HG02970 (cell line): ENCODE measurements around the gene SLC9A6.
"Not testable (repeated sequence)": the region's sequence is repeated elsewhere in the genome, so short reads cannot be mapped to it uniquely, and the experiment has no call there.

Experiments used
- ATAC-seq: cut with Tn5 transposase; IDR thresholded peaks from one replicate; pipeline ENCODE4 v1.9.1; 2021; ENCODE audit warnings: mild to moderate bottlenecking, moderate library complexity, moderate number of reproducible peaks; ENCODE audit not compliant: unreplicated experiment, low FRiP score

SLC9A6 gene

GRCh38 chrX:136028383-136028984 is 43.2 kb downstream of the SLC9A6 start:
- ATAC-seq: no peak

GRCh38 chrX:136029766-136030165 is 44.5 kb downstream of the SLC9A6 start:
- ATAC-seq: no peak

GRCh38 chrX:136030303-136031191 is 45.3 kb downstream of the SLC9A6 start:
- ATAC-seq: no peak

GRCh38 chrX:136031626-136032025 is 46.4 kb downstream of the SLC9A6 start:
- ATAC-seq: no peak

GRCh38 chrX:136032370-136032769 is 47.1 kb downstream of the SLC9A6 start:
- ATAC-seq: no peak

GRCh38 chrX:136034668-136035067 is 49.4 kb downstream of the SLC9A6 start:
- no peak for ATAC-seq

GRCh38 chrX:136035663-136036062 is 50.4 kb downstream of the SLC9A6 start:
- ATAC-seq: no peak

GRCh38 chrX:136039485-136039884 is 54.2 kb downstream of the SLC9A6 start:
- no peak for ATAC-seq

- no peak for ATAC-seq
These were observed 54.7 kb downstream of the SLC9A6 start for GRCh38 chrX:136039968-136040367.

- no peak for ATAC-seq
These were observed 56.1 kb downstream of the SLC9A6 start for GRCh38 chrX:136041254-136041812.

- ATAC-seq: no peak
These were observed 59.8 kb downstream of the SLC9A6 start for GRCh38 chrX:136045008-136045407.

GRCh38 chrX:136046295-136047015 is 61.2 kb downstream of the SLC9A6 start:
- no peak for ATAC-seq

- ATAC-seq: no peak
These were observed 61.9 kb downstream of the SLC9A6 start for GRCh38 chrX:136047016-136047642.

GRCh38 chrX:136047969-136048368 is 62.7 kb downstream of the SLC9A6 start:
- no peak for ATAC-seq

GRCh38 chrX:136048446-136048845 is 63.2 kb downstream of the SLC9A6 start:
- ATAC-seq: no peak

GRCh38 chrX:136049608-136050007 is 64.4 kb downstream of the SLC9A6 start:
- no peak for ATAC-seq

- ATAC-seq: not testable (repeated sequence)
These were observed 65.6 kb downstream of the SLC9A6 start for GRCh38 chrX:136050875-136051274.

- no peak for ATAC-seq
These were observed 66.4 kb downstream of the SLC9A6 start for GRCh38 chrX:136051611-136052010.

- ATAC-seq: no peak
These were observed 70.5 kb downstream of the SLC9A6 start for GRCh38 chrX:136055651-136056221.

- no peak for ATAC-seq
These were observed 72.3 kb downstream of the SLC9A6 start for GRCh38 chrX:136057567-136057966.
